Tibial artery (tissue), 4 donors: ENCODE measurements around the gene VWA7.

Experiments
- DNase-seq, 2 donors: peaks; one replicate each; pipeline ENCODE4 v3.0.0-alpha.2; 2019
- H3K27ac ChIP-seq, 2 donors: fragments of 200-600 bp; sonication (generic) in 1 of 2; 1 replicate in 1 of 2; 2 replicates in 1 of 2; pipeline ENCODE4 v1.5.1; 2018 to 2019; ENCODE audit warnings: mild to moderate bottlenecking in 1 of 2
- H3K27me3 ChIP-seq, 2 donors: fragments of 200-600 bp; sonication (generic) in 1 of 2; one replicate each; pipeline versions ENCODE4 v1.5.1 to v1.6.0; 2016 to 2019
- H3K36me3 ChIP-seq, 3 donors: fragments of 200-600 bp; sonication (generic) in 2 of 3; one replicate each; pipeline ENCODE4 v1.5.1; 2016 to 2019; ENCODE audit warnings: mild to moderate bottlenecking in 2 of 3
- H3K4me1 ChIP-seq, 4 donors: fragments of 200-600 bp; sonication (generic) in 2 of 4; 1 replicate in 3 of 4; 2 replicates in 1 of 4; pipeline ENCODE4 v1.5.1; 2016 to 2019
- H3K4me3 ChIP-seq, 2 donors: fragments of 200-600 bp; sonication (generic) in 1 of 2; 1 replicate in 1 of 2; 2 replicates in 1 of 2; pipeline ENCODE4 v1.5.1; 2018 to 2019; ENCODE audit warnings: mild to moderate bottlenecking in 2 of 2
- H3K9me3 ChIP-seq, 3 donors: fragments of 200-600 bp; sonication (generic) in 1 of 3; one replicate each; pipeline ENCODE4 v1.5.1; 2016 to 2019
- intact Hi-C: fragments of 100-400 bp; cut with DNase I; formaldehyde crosslinking; loops from one replicate; pipeline ENCODE4 v1.15.0; 2023; ENCODE audit warnings: low total_unique reads
- TF ChIP-seq, protein P1 (sequence below), 2 experiments: fragments of 200-600 bp in 1 of 2; fragments of 450-650 bp in 1 of 2; IDR thresholded peaks; one replicate each; pipeline ENCODE4 v1.5.1; 2017 to 2019; ENCODE audit warnings: antibody characterized with exemption in 2 of 2, mild to moderate bottlenecking in 1 of 2, moderate library complexity in 1 of 2

Gene VWA7

DNA sequence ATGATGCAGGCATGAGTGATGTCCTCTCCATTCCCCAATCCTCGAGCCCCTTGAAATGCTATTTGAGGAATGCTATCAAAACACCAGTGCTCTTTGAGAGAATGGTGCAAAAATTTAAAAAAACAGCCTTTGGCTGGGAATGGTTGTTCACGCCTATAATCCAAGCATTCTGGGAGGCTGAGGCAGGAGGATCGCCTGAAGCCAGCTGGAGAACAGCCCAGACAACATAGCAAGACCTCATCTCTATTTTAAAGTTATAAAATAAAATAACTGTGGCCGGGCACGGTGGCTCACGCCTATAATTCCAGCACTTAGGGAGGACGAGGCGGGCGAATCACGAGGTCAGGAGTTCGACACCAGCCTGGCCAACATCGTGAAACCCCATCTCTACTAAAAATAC, 22.7 kb upstream of the VWA7 start:
- TF ChIP-seq, protein P1, sequence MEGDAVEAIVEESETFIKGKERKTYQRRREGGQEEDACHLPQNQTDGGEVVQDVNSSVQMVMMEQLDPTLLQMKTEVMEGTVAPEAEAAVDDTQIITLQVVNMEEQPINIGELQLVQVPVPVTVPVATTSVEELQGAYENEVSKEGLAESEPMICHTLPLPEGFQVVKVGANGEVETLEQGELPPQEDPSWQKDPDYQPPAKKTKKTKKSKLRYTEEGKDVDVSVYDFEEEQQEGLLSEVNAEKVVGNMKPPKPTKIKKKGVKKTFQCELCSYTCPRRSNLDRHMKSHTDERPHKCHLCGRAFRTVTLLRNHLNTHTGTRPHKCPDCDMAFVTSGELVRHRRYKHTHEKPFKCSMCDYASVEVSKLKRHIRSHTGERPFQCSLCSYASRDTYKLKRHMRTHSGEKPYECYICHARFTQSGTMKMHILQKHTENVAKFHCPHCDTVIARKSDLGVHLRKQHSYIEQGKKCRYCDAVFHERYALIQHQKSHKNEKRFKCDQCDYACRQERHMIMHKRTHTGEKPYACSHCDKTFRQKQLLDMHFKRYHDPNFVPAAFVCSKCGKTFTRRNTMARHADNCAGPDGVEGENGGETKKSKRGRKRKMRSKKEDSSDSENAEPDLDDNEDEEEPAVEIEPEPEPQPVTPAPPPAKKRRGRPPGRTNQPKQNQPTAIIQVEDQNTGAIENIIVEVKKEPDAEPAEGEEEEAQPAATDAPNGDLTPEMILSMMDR (IDR thresholded peaks at IDR 0.05), result no peak
- peaks cover 4 to 25% (median 15%) of the 10 kb centered on the region in 4 donors for H3K4me1 ChIP-seq
- DNase-seq, result peak in 1 of 2 donors; percentile 80
- peak overlapping the region; percentile 70 for H3K27ac ChIP-seq
- peaks cover 0 to 34% (median 0%) of the 10 kb centered on the region in 3 donors for H3K36me3 ChIP-seq
- no peak overlapping the region for H3K4me3 ChIP-seq
- H3K9me3 ChIP-seq, result no peaks in the 10 kb centered on the region
- no peaks in the 10 kb centered on the region for H3K27me3 ChIP-seq
- intact Hi-C loops, result no loop called here

DNA sequence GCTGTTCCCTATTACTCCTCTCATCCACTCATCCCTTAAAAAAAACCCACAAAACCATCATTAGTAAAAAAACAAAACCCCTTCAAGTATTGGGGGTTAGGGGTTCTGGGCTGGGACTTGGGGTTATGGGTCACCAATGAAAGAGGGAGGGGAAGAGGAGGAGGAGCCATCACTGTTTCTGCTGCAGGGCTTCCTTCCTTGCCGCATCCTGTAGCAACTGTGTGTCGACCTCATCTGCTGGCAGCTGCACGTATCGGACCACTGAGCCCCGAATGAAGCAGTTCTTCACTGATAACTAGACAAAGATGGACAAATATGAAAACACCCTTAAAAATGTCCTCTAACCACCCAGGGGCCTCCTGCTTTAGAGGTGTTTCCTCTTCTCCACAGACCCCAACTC, 20.5 kb upstream of the VWA7 start:
- H3K36me3 ChIP-seq, result peaks cover 0 to 32% (median 0%) of the 10 kb centered on the region in 3 donors
- H3K9me3 ChIP-seq, result no peaks in the 10 kb centered on the region
- TF ChIP-seq, protein P1 (IDR thresholded peaks at IDR 0.05), result no peak
- no peak overlapping the region for H3K4me3 ChIP-seq
- peaks cover 4 to 39% (median 23%) of the 10 kb centered on the region in 4 donors for H3K4me1 ChIP-seq
- intact Hi-C loops, result no loop called here
- peak overlapping the region in 1 of 2 donors; percentile 10 for H3K27ac ChIP-seq
- DNase-seq, result no peak
- no peaks in the 10 kb centered on the region for H3K27me3 ChIP-seq

DNA sequence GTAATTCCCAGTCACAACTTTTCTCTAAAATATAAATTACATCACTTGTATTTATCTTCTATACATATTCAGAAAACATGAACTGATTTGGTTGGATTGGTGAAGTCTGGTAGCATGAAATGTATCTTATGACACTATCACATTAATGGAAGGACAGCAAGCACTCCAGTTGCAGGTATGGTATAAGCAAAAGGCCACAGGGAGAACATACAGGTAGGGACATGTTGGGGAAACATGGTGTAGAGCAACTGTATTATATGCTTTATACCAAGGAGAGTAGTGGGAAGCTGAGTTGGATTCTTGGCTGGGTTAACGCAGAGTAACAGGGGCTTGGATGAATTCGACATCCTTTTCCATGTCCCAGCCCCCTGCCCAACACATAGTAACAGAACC, 19.9 kb upstream of the VWA7 start:
- Histone ChIP-seq H3K4me1 (peaks cover 4 to 39% (median 23%) of the 10 kb centered on the region in 4 donors), H3K27ac (peak overlapping the region in 1 of 2 donors; percentile 89), H3K4me3 (no peak overlapping the region), H3K27me3 (no peaks in the 10 kb centered on the region), H3K9me3 (no peaks in the 10 kb centered on the region), H3K36me3 (peaks cover 0 to 32% (median 3%) of the 10 kb centered on the region in 3 donors)
- no peak for DNase-seq
- intact Hi-C loops, result no loop called here
- TF ChIP-seq, protein P1 (IDR thresholded peaks at IDR 0.05), result no peak

DNA sequence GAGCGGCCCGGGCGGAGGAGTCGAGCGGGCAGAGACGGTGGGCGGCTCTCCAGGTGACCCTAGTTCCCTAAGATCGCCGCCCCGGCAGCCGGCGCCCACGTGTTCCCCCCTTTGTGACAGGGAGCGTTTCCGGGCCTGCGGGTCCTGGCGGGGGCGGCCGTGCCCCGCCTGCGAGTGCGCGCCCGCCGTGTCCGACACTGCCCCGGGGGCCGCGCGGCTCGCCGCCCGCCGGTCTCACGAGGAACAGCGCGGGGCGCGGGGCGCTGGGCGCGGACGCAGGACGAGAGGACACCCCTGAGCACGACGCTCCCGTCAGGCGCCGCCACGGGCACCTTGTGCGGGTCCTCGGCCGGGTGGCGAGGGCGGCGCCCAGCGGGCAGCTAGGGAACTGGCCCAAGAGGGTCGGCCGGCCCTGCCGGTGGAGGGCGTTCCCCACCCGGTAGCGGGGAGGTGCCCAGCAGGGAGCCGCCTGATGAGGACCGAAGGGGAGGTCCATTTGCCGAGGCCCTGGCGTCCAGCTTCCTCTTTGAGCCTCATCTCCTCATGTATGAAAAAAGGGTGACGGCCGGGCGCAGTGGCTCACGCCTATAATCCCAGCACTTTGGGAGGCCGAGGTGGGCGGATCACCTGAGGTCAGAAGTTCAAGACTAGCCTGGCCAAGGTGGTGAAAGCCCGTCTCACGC, 18.6 kb upstream of the VWA7 start, which contains the start of gene VARS1:
TSS of gene VARS1 (minus strand) at position 137 of the 683 bp plus-strand sequence. CDS start 535 bp downstream, outside the sequence.
- peaks cover 0 to 34% (median 10%) of the 10 kb centered on the region in 3 donors for H3K36me3 ChIP-seq
- peak within 1 kb of the TSS; percentile 89 to 93 for H3K27ac ChIP-seq
- H3K4me1 ChIP-seq, result peaks cover 4 to 39% (median 23%) of the 10 kb centered on the region in 4 donors
- no peaks in the 10 kb centered on the region for H3K27me3 ChIP-seq
- DNase-seq, result peak; percentile 87 to 96
- peak within 1 kb of the TSS; percentile 79 to 86 for H3K4me3 ChIP-seq
- intact Hi-C loops, result no loop called here
- TF ChIP-seq, protein P1 (IDR thresholded peaks at IDR 0.05), result peak; percentile 84 to 95
- no peaks in the 10 kb centered on the region for H3K9me3 ChIP-seq

DNA sequence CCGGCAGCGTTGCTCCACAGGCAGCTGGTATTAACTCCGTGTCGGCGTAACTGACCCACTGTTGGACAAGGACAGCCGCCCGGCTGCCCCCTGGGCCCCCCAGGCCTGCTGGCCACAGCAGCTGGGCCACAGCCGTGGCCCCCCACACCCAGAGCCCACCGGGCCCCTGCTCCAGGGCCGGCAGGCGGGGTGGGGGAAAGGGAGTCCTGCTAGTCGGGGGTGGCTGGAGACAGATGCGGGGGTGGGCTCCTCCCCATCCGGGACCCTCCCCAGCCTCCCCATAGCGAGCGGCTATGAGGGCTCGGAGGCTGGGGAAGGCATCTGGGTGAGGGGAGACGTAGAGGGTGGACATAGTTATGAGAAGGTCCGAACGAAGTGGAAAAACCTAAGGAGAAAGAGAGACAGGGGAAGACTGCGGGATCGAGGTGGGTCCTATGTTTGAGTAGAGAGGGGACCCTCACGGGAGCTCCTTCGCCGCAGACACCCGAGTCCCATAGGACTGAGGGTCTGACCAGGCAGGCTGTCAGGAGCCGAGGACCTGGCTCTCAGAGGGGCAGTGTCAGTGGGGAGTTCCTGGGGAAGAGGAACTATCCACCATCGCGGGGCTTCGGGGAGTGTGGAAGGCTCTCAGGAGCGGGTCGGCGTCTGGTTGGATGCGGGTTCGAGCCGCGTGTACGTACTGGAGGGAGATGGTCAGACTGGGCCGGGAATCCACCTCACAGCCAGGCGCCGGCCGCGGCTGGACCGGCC, 17.9 kb upstream of the VWA7 start:
- TF ChIP-seq, protein P1 (IDR thresholded peaks at IDR 0.05), result no peak
- Histone ChIP-seq H3K4me1 (peaks cover 4 to 35% (median 21%) of the 10 kb centered on the region in 4 donors), H3K9me3 (no peaks in the 10 kb centered on the region), H3K27ac (peak overlapping the region; percentile 89 to 93), H3K4me3 (peak overlapping the region; percentile 79 to 86), H3K27me3 (no peaks in the 10 kb centered on the region), H3K36me3 (peaks cover 0 to 36% (median 10%) of the 10 kb centered on the region in 3 donors)
- DNase-seq, result no peak
- intact Hi-C loops, result loop anchor here (5.0 kb wide), 1 partner anchor 53 kb away; the partner anchor contains the start of gene MSH5
